CD1c-positive myeloid dendritic cell (primary cell): ENCODE data around the gene POLDIP2.
"Not testable (repeated sequence)": the region's sequence is repeated elsewhere in the genome, so short reads cannot be mapped to it uniquely, and the experiment has no call there.

Source experiments
- DNase-seq: peaks from one replicate; pipeline ENCODE4 v3.0.0-alpha.2; 2016; ENCODE audit errors: extremely low spot score

The POLDIP2 gene

DNA sequence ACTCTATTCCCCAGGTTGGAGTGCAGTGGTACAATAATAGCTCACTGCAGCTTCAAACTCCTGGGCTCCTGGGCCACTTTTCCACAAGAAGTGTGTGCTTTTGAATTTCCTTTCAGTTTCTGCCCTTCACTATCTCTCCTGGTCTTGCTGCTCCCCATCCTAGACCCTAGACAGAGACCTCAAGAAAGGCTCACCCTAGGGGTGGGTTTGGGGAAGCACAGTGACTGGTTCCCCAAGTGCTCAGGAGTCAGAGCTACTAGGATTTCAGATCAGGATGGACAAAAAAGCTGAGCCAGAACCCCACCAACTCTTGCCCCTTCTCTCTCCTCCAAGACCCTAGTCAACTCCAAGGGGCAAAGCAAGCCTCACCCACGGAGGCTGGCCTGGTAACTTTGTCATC is 9.3 kb upstream of the POLDIP2 start:
- DNase-seq: no peak

DNA sequence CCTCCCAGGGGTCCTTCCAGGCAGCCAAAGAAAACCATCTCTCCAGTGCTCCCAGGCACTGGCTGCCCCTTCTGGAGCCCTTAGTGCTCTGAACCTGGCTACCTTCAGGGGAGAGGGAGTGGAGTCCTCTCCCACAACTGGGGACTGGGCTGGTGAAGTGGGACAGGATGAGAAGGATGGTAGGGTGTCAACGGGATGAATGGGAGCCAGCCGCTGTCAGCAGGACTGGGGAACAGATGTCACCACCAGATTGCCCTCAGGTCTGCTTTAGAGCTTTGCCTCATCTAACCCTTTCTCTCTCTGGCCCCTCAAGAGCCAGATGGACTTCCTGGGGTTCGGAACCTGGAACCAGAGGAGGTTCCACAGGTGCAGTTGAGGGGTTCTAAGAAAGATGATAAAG is 8.2 kb upstream of the POLDIP2 start:
- no peak for DNase-seq

GRCh38 chr17:28364665-28365363 is 7.5 kb upstream of the POLDIP2 start, which contains the start of gene SEBOX:
SEBOX (minus strand) TSS chr17:28365199; CDS start chr17:28365151, 48 bp downstream.
- DNase-seq: no peak

GRCh38 chr17:28363776-28364650 is 6.7 kb upstream of the POLDIP2 start:
- DNase-seq: no peak

- DNase-seq: no peak
These were observed 5.9 kb upstream of the POLDIP2 start for GRCh38 chr17:28363186-28363585.

- no peak for DNase-seq
These were observed 522 bp upstream of the POLDIP2 start for GRCh38 chr17:28357901-28358197.

DNA sequence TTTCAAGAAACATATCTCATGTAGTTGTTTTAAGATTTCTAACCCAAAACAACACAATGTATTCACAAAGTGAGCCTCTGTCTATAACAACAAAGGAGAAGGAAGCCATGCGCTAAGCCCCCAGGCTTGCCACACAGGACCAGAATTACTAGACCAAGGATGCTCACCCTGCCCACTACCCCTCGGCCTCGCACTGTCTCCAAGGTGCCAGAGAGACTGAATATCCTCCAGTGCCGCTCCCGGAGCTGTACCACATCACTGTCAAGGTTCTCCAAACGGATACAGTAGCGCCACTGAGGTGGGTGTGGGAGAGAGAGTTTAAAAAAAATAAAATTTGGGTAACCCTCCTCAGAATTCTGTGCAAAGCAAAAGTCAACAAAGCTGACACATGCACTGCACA is 7.1 kb downstream of the POLDIP2 start:
- no peak for DNase-seq

- no peak for DNase-seq
These were observed 8.3 kb downstream of the POLDIP2 start for GRCh38 chr17:28348979-28349378.

DNA sequence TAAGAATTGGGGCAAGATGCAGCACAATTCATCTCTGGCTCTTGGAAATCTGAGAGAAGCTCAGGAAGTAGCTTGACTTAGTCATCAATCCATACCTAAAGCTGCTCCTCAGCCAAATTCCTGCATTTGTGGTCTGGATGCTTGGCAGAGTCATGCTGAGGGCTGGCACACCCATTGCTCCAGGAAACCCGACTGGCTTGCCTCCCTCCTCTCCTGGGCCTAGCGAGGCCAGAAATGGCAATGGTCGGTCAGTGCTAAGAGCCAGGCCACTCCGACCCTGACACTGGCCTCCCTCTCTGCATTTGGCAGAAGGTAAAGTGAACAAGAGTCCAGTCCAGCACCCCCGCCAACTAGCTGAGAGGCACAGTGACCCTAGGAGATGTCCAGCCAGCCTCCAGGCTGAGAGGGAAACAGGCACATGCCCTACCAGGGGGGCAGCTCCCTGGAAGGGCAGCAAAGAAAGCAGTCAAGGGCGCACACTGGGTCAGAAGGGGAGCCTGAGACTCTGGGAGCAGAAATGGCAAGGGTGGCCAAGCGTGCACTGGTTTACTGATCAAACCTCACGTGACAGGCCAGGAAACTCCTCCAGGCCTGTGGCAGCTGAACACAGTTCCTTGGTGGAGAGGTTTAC is 10.0 kb downstream of the POLDIP2 start:
- no peak for DNase-seq

DNA sequence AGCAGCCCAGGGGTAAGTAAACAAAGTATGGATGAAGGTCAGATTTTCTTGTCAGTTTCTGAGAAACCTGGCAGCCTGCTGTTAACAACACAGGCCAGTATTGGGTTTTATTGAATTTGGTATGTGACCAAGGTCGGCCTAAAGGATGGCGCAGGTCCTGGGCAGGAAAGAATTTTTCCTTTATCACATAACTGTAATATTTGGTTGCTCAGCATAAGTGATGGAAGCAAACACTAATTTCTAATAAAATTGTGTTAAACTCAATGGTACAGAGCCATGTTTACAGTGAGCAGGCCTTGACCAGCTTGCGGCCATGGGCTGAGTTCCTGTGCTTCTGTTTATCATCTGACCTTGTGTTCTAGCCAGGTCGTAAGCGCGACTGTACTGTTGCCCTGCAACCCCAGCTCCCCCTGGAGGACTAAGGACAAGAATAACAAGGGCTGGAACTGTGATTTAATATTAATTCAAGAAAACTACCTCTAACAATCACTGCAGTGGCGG is 10.5 kb downstream of the POLDIP2 start:
- no peak for DNase-seq

GRCh38 chr17:28346199-28346580 is 11.1 kb downstream of the POLDIP2 start:
- DNase-seq: no peak

- no peak for DNase-seq
These were observed 11.7 kb downstream of the POLDIP2 start for GRCh38 chr17:28345419-28346198.

GRCh38 chr17:28344435-28344901 is 12.9 kb downstream of the POLDIP2 start:
- no peak for DNase-seq

- DNase-seq: no peak
These were observed 13.3 kb downstream of the POLDIP2 start for GRCh38 chr17:28344011-28344410.

- DNase-seq: no peak
These were observed 13.8 kb downstream of the POLDIP2 start for GRCh38 chr17:28343491-28343932.

- no peak for DNase-seq
These were observed 15.0 kb downstream of the POLDIP2 start for GRCh38 chr17:28342313-28342712.

- DNase-seq: no peak
These were observed 15.8 kb downstream of the POLDIP2 start for GRCh38 chr17:28341516-28341915.

- DNase-seq: no peak
These were observed 17.0 kb downstream of the POLDIP2 start for GRCh38 chr17:28340374-28340773.

DNA sequence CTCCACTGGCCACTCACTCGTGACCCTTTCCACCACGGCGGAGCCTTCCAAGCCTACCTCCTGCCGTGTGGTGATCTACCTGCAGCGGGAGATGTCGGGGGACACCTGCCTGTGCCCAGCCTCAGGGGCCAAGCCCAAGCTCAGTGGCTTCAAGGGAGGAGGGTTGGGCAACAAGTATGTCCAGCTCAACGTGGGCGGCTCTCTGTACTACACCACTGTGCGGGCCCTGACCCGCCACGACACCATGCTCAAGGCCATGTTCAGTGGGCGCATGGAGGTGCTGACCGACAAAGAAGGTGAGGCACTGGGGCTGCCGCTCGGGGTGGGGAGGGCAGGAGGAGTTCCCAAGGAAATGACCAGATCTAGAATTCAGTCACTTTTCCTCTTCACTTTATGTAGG is 17.9 kb downstream of the POLDIP2 start:
- no peak for DNase-seq

DNA sequence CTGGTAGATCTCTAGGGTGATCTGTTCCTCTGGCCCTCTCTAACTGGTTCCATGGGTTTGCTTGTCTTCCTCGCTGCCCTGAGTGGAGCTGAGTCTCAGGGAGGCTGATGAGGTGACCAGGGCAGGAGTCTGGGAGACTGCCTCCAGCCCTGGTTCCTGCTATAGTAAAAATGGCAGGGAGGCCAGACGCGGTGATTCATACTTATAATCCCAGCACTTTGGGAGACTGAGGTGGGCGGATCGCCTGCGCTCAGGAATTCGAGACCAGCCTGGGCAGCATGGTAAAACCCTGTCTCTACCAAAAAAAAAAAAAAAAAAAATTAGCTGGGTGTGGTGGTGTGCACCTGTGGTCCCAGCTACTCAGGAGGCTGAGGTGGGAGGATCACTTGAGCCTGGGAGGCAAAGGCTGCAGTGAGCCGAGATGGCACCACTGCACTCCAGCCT is 18.5 kb downstream of the POLDIP2 start:
- not testable (repeated sequence) for DNase-seq

DNA sequence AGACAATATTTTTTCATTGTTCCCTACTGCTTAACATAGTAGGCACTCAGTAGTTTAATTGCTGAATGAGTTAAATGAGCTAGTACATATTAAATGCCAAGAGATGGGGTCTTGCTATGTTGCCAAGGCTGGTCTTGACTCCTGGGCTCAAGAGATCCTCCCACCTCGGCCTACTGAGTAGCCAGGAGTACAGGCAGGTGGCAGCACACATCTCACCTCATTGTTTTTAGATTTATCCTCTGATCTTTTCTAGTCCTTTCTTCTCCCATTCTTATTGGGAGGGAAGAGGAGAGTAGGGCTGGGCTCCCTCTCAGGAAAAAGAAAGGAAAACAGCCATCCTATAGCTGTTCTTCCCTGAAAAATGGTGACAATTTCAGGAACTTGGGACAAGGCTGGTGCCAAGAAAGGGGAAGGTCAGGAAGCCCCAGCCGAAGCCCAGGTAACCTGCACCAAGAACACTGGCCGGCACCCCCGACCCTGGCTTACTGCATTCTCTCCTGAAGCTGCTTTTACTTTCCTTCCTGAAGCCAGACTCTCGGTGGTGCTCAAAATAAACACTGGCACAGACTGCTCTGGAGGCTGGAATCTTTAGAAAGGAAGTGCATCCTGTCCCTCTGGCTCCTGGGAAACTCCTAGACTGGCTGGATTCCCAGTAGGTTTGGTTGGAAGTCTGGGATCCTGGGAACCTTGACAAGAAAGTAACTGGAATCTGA is 19.1 kb downstream of the POLDIP2 start:
- DNase-seq: no peak
